Liver (tissue), 3 donors: Measurements from ENCODE around the gene ATP11A.

Experiments
- ATF3 ChIP-seq: IDR thresholded peaks from 2 replicates; pipeline ENCODE4 v1.6.1; 2016; ENCODE audit warnings: antibody characterized with exemption
- CTCF ChIP-seq: fragments of 150-350 bp; IDR thresholded peaks from 2 replicates; pipeline ENCODE4 v1.5.1; 2017; ENCODE audit warnings: improper control_type of control experiment, low read depth, low read length; ENCODE audit not compliant: missing input control
- EGR1 ChIP-seq, 2 donors: IDR thresholded peaks; 2 replicates each; pipeline ENCODE4 v1.6.1; 2016 to 2018; ENCODE audit warnings: antibody characterized with exemption in 2 of 2, low read depth in 2 of 2
- GABPA ChIP-seq, 2 donors: IDR thresholded peaks in 1 of 2; conservative IDR thresholded peaks in 1 of 2; 2 replicates each; pipeline ENCODE4 v1.6.1; 2016; ENCODE audit warnings: antibody characterized with exemption in 2 of 2, mild to moderate bottlenecking in 1 of 2, moderate library complexity in 1 of 2
- JUND ChIP-seq, 2 donors: IDR thresholded peaks; 2 replicates each; pipeline ENCODE4 v1.6.1; 2016; ENCODE audit warnings: antibody characterized with exemption in 2 of 2
- MAX ChIP-seq: IDR thresholded peaks from 2 replicates; pipeline ENCODE4 v1.6.1; 2016; ENCODE audit warnings: antibody characterized with exemption
- NR2F2 ChIP-seq: IDR thresholded peaks from 2 replicates; pipeline ENCODE4 v1.6.1; 2016; ENCODE audit warnings: antibody characterized with exemption
- RAD21 ChIP-seq, 2 donors: IDR thresholded peaks; 2 replicates each; pipeline ENCODE4 v1.6.1; 2016; ENCODE audit warnings: antibody characterized with exemption in 2 of 2, mild to moderate bottlenecking in 2 of 2
- REST ChIP-seq: IDR thresholded peaks from 2 replicates; pipeline ENCODE4 v1.6.1; 2016; ENCODE audit warnings: antibody characterized with exemption, mild to moderate bottlenecking
- RXRA ChIP-seq, 2 donors: IDR thresholded peaks; 2 replicates each; pipeline ENCODE4 v1.6.1; 2017 to 2018; ENCODE audit warnings: antibody characterized with exemption in 2 of 2, mild to moderate bottlenecking in 1 of 2
- TAF1 ChIP-seq: conservative IDR thresholded peaks from 2 replicates; pipeline ENCODE4 v1.6.1; 2016; ENCODE audit warnings: antibody characterized with exemption, mild to moderate bottlenecking
- YY1 ChIP-seq: IDR thresholded peaks from 2 replicates; pipeline ENCODE4 v1.6.1; 2016; ENCODE audit warnings: antibody characterized with exemption, mild to moderate bottlenecking
- ZBTB33 ChIP-seq: IDR thresholded peaks from 2 replicates; pipeline ENCODE4 v1.6.1; 2016; ENCODE audit warnings: antibody characterized with exemption
- donor health status: healthy.
- donor health status: healthy.

GRCh38 chr13:112923962-112924361 is 234.1 kb downstream of the ATP11A start:
- no peak for TF ChIP-seq CTCF
- no peak for TF ChIP-seq JUND (IDR thresholded peaks at IDR 0.05)
- TF ChIP-seq ZBTB33: no peak
- no peak for TF ChIP-seq REST
- no peak for TF ChIP-seq ATF3
- no peak for TF ChIP-seq YY1
- TF ChIP-seq GABPA (IDR thresholded peaks at IDR 0.05 in 1 of 2, conservative IDR thresholded peaks at IDR 0.05 in 1 of 2): no peak
- TF ChIP-seq RAD21 (IDR thresholded peaks at IDR 0.05): no peak
- no peak for TF ChIP-seq EGR1 (IDR thresholded peaks at IDR 0.05; ENCODE audit: low read depth in 2 of 2)
- no peak for TF ChIP-seq TAF1
- TF ChIP-seq MAX: no peak
- no peak for TF ChIP-seq RXRA (IDR thresholded peaks at IDR 0.05)
- TF ChIP-seq NR2F2: no peak
